ENCODE measurements around the gene NACAD. TPM values are rescaled to one million over a fixed set of nuclear protein-coding genes. Genes with fewer than 3 reads are reported as not detected.

Gene NACAD
- total RNA-seq, 2 donors from 2014 or later: 10.8 to 11.1 TPM

GRCh38 chr7:45084901-45085618 is 3.7 kb downstream of the NACAD start:
- no peak for TF ChIP-seq CTCF (IDR thresholded peaks at IDR 0.05)
- Histone ChIP-seq H3K36me3 (no peaks in the 10 kb centered on the region), H3K4me1 (ENCODE audit: control insufficient read depth in 1 of 2, low read depth in 2 of 2) (peaks cover 4 to 11% of the 10 kb centered on the region in 2 donors), H3K27ac (no peak overlapping the region), H3K4me3 (no peak overlapping the region), H3K27me3 (replicated peaks; ENCODE audit: insufficient read depth) (no peaks in the 10 kb centered on the region), H3K9me3 (no peaks in the 10 kb centered on the region)
- ATAC-seq (ENCODE audit: insufficient number of reproducible peaks, low FRiP score, low read depth) (no peak), DNase-seq (ENCODE audit: low spot score) (no peak)

- H3K27ac ChIP-seq: no peak overlapping the region
- peaks cover 4 to 11% of the 10 kb centered on the region in 2 donors for H3K4me1 ChIP-seq (ENCODE audit: control insufficient read depth in 1 of 2, low read depth in 2 of 2)
- no peak for ATAC-seq (ENCODE audit: insufficient number of reproducible peaks, low FRiP score, low read depth)
- no peak for DNase-seq (ENCODE audit: low spot score)
- H3K9me3 ChIP-seq: no peaks in the 10 kb centered on the region
- no peak overlapping the region for H3K4me3 ChIP-seq
- no peak for TF ChIP-seq CTCF (IDR thresholded peaks at IDR 0.05)
- no peaks in the 10 kb centered on the region for H3K27me3 ChIP-seq (replicated peaks; ENCODE audit: insufficient read depth)
- H3K36me3 ChIP-seq: no peaks in the 10 kb centered on the region
Observed at GRCh38 chr7:45084336-45084735, 4.4 kb downstream of the NACAD start.

- H3K27ac ChIP-seq: no peak overlapping the region
- no peaks in the 10 kb centered on the region for H3K9me3 ChIP-seq
- no peak for TF ChIP-seq CTCF (IDR thresholded peaks at IDR 0.05)
- H3K36me3 ChIP-seq: no peaks in the 10 kb centered on the region
- peaks cover 0 to 5% of the 10 kb centered on the region in 2 donors for H3K4me1 ChIP-seq (ENCODE audit: control insufficient read depth in 1 of 2, low read depth in 2 of 2)
- DNase-seq (ENCODE audit: low spot score) (no peak), ATAC-seq (ENCODE audit: insufficient number of reproducible peaks, low FRiP score, low read depth) (no peak)
- no peak overlapping the region for H3K4me3 ChIP-seq
- H3K27me3 ChIP-seq (replicated peaks; ENCODE audit: insufficient read depth): no peaks in the 10 kb centered on the region
Observed at GRCh38 chr7:45082831-45083331, 5.9 kb downstream of the NACAD start.

GRCh38 chr7:45082031-45082830 is 6.5 kb downstream of the NACAD start:
- H3K9me3 ChIP-seq: no peaks in the 10 kb centered on the region
- ATAC-seq (ENCODE audit: insufficient number of reproducible peaks, low FRiP score, low read depth) (no peak), DNase-seq (ENCODE audit: low spot score) (no peak)
- no peak overlapping the region for H3K27ac ChIP-seq
- TF ChIP-seq CTCF (IDR thresholded peaks at IDR 0.05): no peak
- no peaks in the 10 kb centered on the region for H3K4me1 ChIP-seq (ENCODE audit: control insufficient read depth in 1 of 2, low read depth in 2 of 2)
- H3K36me3 ChIP-seq: no peaks in the 10 kb centered on the region
- H3K4me3 ChIP-seq: no peak overlapping the region
- no peaks in the 10 kb centered on the region for H3K27me3 ChIP-seq (replicated peaks; ENCODE audit: insufficient read depth)

GRCh38 chr7:45081670-45081974 is 7.1 kb downstream of the NACAD start:
- ATAC-seq (ENCODE audit: insufficient number of reproducible peaks, low FRiP score, low read depth) (no peak), DNase-seq (ENCODE audit: low spot score) (no peak)
- TF ChIP-seq CTCF (IDR thresholded peaks at IDR 0.05): no peak
- Histone ChIP-seq H3K4me1 (ENCODE audit: control insufficient read depth in 1 of 2, low read depth in 2 of 2) (no peaks in the 10 kb centered on the region), H3K9me3 (no peaks in the 10 kb centered on the region), H3K4me3 (no peak overlapping the region), H3K36me3 (no peaks in the 10 kb centered on the region), H3K27me3 (replicated peaks; ENCODE audit: insufficient read depth) (no peaks in the 10 kb centered on the region), H3K27ac (no peak overlapping the region)

All from thoracic aorta (tissue), 2 donors.